CD4-positive, alpha-beta T cell treated with Interleukin-2 at 100 ng/mL for 4 hours (primary cell): Measurements from ENCODE around the gene FAM240B.

ENCODE experiments used
- DNase-seq: peaks from one replicate; pipeline ENCODE4 v3.0.0-alpha.2; 2020; ENCODE audit warnings: low spot score

Gene FAM240B

GRCh38 chr9:38699337-38699736 is 20.6 kb downstream of the FAM240B start:
- no peak for DNase-seq

- DNase-seq, result no peak
These were observed 22.1 kb downstream of the FAM240B start for GRCh38 chr9:38697776-38698300.

GRCh38 chr9:38696999-38697398 is 22.9 kb downstream of the FAM240B start:
- DNase-seq, result no peak

GRCh38 chr9:38694676-38695075 is 25.3 kb downstream of the FAM240B start:
- DNase-seq, result no peak

GRCh38 chr9:38692707-38693106 is 27.2 kb downstream of the FAM240B start:
- no peak for DNase-seq

- no peak for DNase-seq
These were observed 29.4 kb downstream of the FAM240B start for GRCh38 chr9:38690574-38690973.

- no peak for DNase-seq
These were observed 30.3 kb downstream of the FAM240B start for GRCh38 chr9:38689678-38690077.

- DNase-seq, result no peak
These were observed 31.9 kb downstream of the FAM240B start for GRCh38 chr9:38687992-38688391.

- peak; percentile 20 for DNase-seq
These were observed 32.5 kb downstream of the FAM240B start for GRCh38 chr9:38687389-38687842.

- no peak for DNase-seq
These were observed 33.0 kb downstream of the FAM240B start for GRCh38 chr9:38686933-38687332.

GRCh38 chr9:38685535-38685934 is 34.4 kb downstream of the FAM240B start:
- no peak for DNase-seq

GRCh38 chr9:38683336-38683735 is 36.6 kb downstream of the FAM240B start:
- DNase-seq, result no peak

- DNase-seq, result no peak
These were observed 37.2 kb downstream of the FAM240B start for GRCh38 chr9:38682713-38683112.

GRCh38 chr9:38681747-38682227 is 38.1 kb downstream of the FAM240B start:
- no peak for DNase-seq

- no peak for DNase-seq
These were observed 39.0 kb downstream of the FAM240B start for GRCh38 chr9:38680837-38681445.

GRCh38 chr9:38677660-38678303 is 42.2 kb downstream of the FAM240B start:
- no peak for DNase-seq

GRCh38 chr9:38675831-38676230 is 44.1 kb downstream of the FAM240B start:
- DNase-seq, result no peak

- no peak for DNase-seq
These were observed 44.7 kb downstream of the FAM240B start for GRCh38 chr9:38675211-38675610.

GRCh38 chr9:38673399-38674193 is 46.3 kb downstream of the FAM240B start:
- DNase-seq, result no peak

- DNase-seq, result no peak
These were observed 48.2 kb downstream of the FAM240B start for GRCh38 chr9:38671748-38672147.

GRCh38 chr9:38671372-38671731 is 48.6 kb downstream of the FAM240B start:
- no peak for DNase-seq

GRCh38 chr9:38670542-38671371 is 49.2 kb downstream of the FAM240B start:
- no peak for DNase-seq
